ENCODE results near the gene ATXN10. TPM values are rescaled to one million over a fixed set of nuclear protein-coding genes. Genes with fewer than 3 reads are reported as not detected.
A peak's percentile ranks its signal among the peaks of the same experiment; 100 is the strongest.

The ATXN10 gene
- total and polyA plus RNA-seq, 2 of the 8 experiments (the other 6 are each of a cell fraction or from before 2014, with no cell fraction given), result 134 to 210 TPM

GRCh38 chr22:45757068-45757467 is 85.4 kb downstream of the ATXN10 start:
- Histone ChIP-seq H3K4me3 (ENCODE audit: extremely low read depth in 1 of 4, insufficient read depth in 2 of 4, low read depth in 3 of 4, low read length in 4 of 4) (no peak overlapping the region; a peak in 1 of 8 replicates), H2AK5ac (ENCODE audit: low read depth, low read length) (no peak overlapping the region), H2BK120ac (replicated peaks; ENCODE audit: low read depth, low read length) (no peak overlapping the region), H3K36me3 (ENCODE audit: control insufficient read depth in 2 of 4, insufficient read depth in 4 of 4, low read length in 3 of 4) (no peaks in the 10 kb centered on the region; a peak in 1 of 8 replicates), H3K79me2 (ENCODE audit: control insufficient read depth in 1 of 2, insufficient read depth in 2 of 2, low read length in 2 of 2) (peaks cover 0 to 10% of the 10 kb centered on the region in 2 experiments; a peak in 2 of 4 replicates), H3K79me1 (ENCODE audit: low read depth, low read length) (peaks cover 4% of the 10 kb centered on the region), H2AFZ (ENCODE audit: low read length) (no peak overlapping the region), H3K23ac (ENCODE audit: insufficient read length) (no peak overlapping the region), H3K18ac (ENCODE audit: extremely low read depth, low read length) (no peak overlapping the region), H3K23me2 (ENCODE audit: low read depth, low read length) (no peaks in the 10 kb centered on the region), H2BK12ac (ENCODE audit: low read depth, low read length) (no peak overlapping the region), H3K9me3 (ENCODE audit: insufficient read depth in 2 of 2, low read depth in 1 of 2, low read length in 1 of 2) (no peaks in the 10 kb centered on the region; a peak in 1 of 4 replicates), H4K8ac (ENCODE audit: extremely low read depth, insufficient read depth, low read length) (peak overlapping the region; percentile 69; the same call in 1 of the 2 replicates), H3K4me2 (ENCODE audit: insufficient read depth in 1 of 2, low read depth in 2 of 2, low read length in 2 of 2) (peak overlapping the region; percentile 35 to 40), H4K5ac (ENCODE audit: insufficient read length, low read depth, low read length) (no peak overlapping the region), H2BK20ac (ENCODE audit: low read length) (no peak overlapping the region), H3K27ac (ENCODE audit: low read depth, low read length) (no peak overlapping the region), H3K9ac (replicated peaks in 1 of 4; ENCODE audit: extremely low read depth in 1 of 4, low read depth in 3 of 4, low read length in 3 of 4) (peak overlapping the region in 1 of 4 experiments; percentile 56; a peak in 2 of 7 replicates), H3K56ac (replicated peaks; ENCODE audit: insufficient read length, low read depth, low read length) (no peak overlapping the region), H2BK15ac (ENCODE audit: low read length) (no peak overlapping the region), H3K4ac (replicated peaks; ENCODE audit: insufficient read length, low read depth, low read length) (no peak overlapping the region), H4K20me1 (replicated peaks in 1 of 2; ENCODE audit: control insufficient read depth in 1 of 2, insufficient read depth in 2 of 2, low read length in 2 of 2) (peaks cover 0 to 9% of the 10 kb centered on the region in 2 experiments), H4K91ac (replicated peaks; ENCODE audit: insufficient read length, low read length) (no peak overlapping the region), H2BK5ac (ENCODE audit: low read depth, low read length) (no peak overlapping the region), H3K4me1 (replicated peaks in 1 of 4; ENCODE audit: control insufficient read depth in 3 of 4, insufficient read depth in 4 of 4, low read length in 3 of 4) (peaks cover 0 to 17% (median 6%) of the 10 kb centered on the region in 4 experiments; a peak in 6 of 7 replicates), H3K14ac (ENCODE audit: insufficient read length) (no peak overlapping the region), H3K27me3 (replicated peaks in 1 of 4; ENCODE audit: control insufficient read depth in 3 of 4, extremely low read depth in 1 of 4, insufficient read depth in 3 of 4, low read length in 3 of 4) (no peaks in the 10 kb centered on the region)
- FAIRE-seq, result peak; percentile 71
- DNase-seq (ENCODE audit: low read depth in 1 of 2, low spot score in 2 of 2), result peak; percentile 58
- CTCF ChIA-PET (ENCODE audit: partially characterized antibody), result interaction anchor here (0.6 to 3.5 kb wide), 7 partner anchors 15 to 590 kb away, joined by 3 to 12 read pairs (median 4); no protein-coding TSS in a partner anchor
- POLR2A ChIA-PET (ENCODE audit: partially characterized antibody), result interaction anchor here (0.5 to 1.5 kb wide), 3 partner anchors 10 to 15 kb away, joined by 3 read pairs; no protein-coding TSS in a partner anchor
- 43% methylated on average over 13 of the region's 14 CpGs; no CpG with 5 or more reads in 1 of the 2 experiments for WGBS, 2 experiments (ENCODE audit: extremely low coverage in 1 of 2, insufficient coverage in 1 of 2, insufficient read length in 1 of 2, insufficient replicate concordance in 2 of 2, low coverage in 1 of 2, low lambda C conversion rate in 2 of 2, missing lambda C conversion rate in 1 of 2)
- TF ChIP-seq CTBP2 (IDR thresholded peaks at IDR 0.05; ENCODE audit: borderline replicate concordance, insufficient read depth, insufficient read length, low read length) (no peak), TCF12 (IDR thresholded peaks at IDR 0.05; ENCODE audit: low read depth, low read length) (0 out of 2 replicates have a peak, but pooled peaks have one; percentile 21), TEAD4 (IDR thresholded peaks at IDR 0.05; ENCODE audit: low read depth, low read length) (peak; percentile 71), POLR2AphosphoS5 (IDR thresholded peaks at IDR 0.05; ENCODE audit: low read depth, low read length) (no peak), TBP (IDR thresholded peaks at IDR 0.05; ENCODE audit: low read depth, low read length) (0 out of 2 replicates have a peak, but pooled peaks have one; percentile 22), SIN3A (conservative IDR thresholded peaks at IDR 0.05 in 1 of 2, IDR thresholded peaks at IDR 0.05 in 1 of 2; ENCODE audit: low read depth in 1 of 2, low read length in 2 of 2) (peak; percentile 60 to 68; a peak in 1 of 4 replicates), RAD21 (IDR thresholded peaks at IDR 0.05 in 1 of 2, conservative IDR thresholded peaks at IDR 0.05 in 1 of 2; ENCODE audit: low read depth in 2 of 2, low read length in 2 of 2) (peak in 1 of 2 experiments; percentile 26; a peak in 1 of 4 replicates), EGR1 (IDR thresholded peaks at IDR 0.05; ENCODE audit: borderline replicate concordance, low read depth, low read length) (peak; percentile 76), BRCA1 (IDR thresholded peaks at IDR 0.05; ENCODE audit: low read depth, low read length) (no peak), CTCF (IDR thresholded peaks at IDR 0.05; ENCODE audit: control extremely low read depth in 1 of 3, insufficient read depth in 1 of 3, low read depth in 1 of 3, low read length in 3 of 3) (peak in 1 of 3 experiments; percentile 17; a peak in 1 of 4 replicates)

Data from H1 (cell line).